GM19455 (cell line): Measurements from ENCODE around the gene ZNF148.
"Not testable (repeated sequence)": the region's sequence is repeated elsewhere in the genome, so short reads cannot be mapped to it uniquely, and the experiment has no call there.

Source experiments
- ATAC-seq: cut with Tn5 transposase; IDR thresholded peaks from one replicate; pipeline ENCODE4 v1.9.1; 2021; ENCODE audit not compliant: unreplicated experiment

The ZNF148 gene

GRCh38 chr3:125374996-125375941 is at the start of gene ZNF148:
Gene ZNF148 (minus strand): TSS chr3:125375325. CDS start chr3:125313640, 61,685 bp downstream.
- peak; percentile 81 for ATAC-seq

GRCh38 chr3:125418306-125418705 is 43.2 kb upstream of the ZNF148 start:
- no peak for ATAC-seq

- ATAC-seq: no peak
These were observed 41.1 kb upstream of the ZNF148 start for GRCh38 chr3:125416235-125416634.

GRCh38 chr3:125414669-125415068 is 39.5 kb upstream of the ZNF148 start:
- ATAC-seq: no peak

- ATAC-seq: no peak
These were observed 35.8 kb upstream of the ZNF148 start for GRCh38 chr3:125410922-125411321.

GRCh38 chr3:125406070-125406469 is 30.9 kb upstream of the ZNF148 start:
- no peak for ATAC-seq

- ATAC-seq: not testable (repeated sequence)
These were observed 30.4 kb upstream of the ZNF148 start for GRCh38 chr3:125405515-125405914.

- no peak for ATAC-seq
These were observed 28.7 kb upstream of the ZNF148 start for GRCh38 chr3:125403789-125404188.

GRCh38 chr3:125402639-125403038 is 27.5 kb upstream of the ZNF148 start:
- no peak for ATAC-seq

- no peak for ATAC-seq
These were observed 26.3 kb upstream of the ZNF148 start for GRCh38 chr3:125401402-125401801.

- ATAC-seq: no peak
These were observed 23.8 kb upstream of the ZNF148 start for GRCh38 chr3:125398952-125399351.

GRCh38 chr3:125395091-125395490 is 20.0 kb upstream of the ZNF148 start:
- no peak for ATAC-seq

- no peak for ATAC-seq
These were observed 19.3 kb upstream of the ZNF148 start for GRCh38 chr3:125394406-125394805.

GRCh38 chr3:125389282-125389681 is 14.2 kb upstream of the ZNF148 start:
- no peak for ATAC-seq

GRCh38 chr3:125388369-125388768 is 13.2 kb upstream of the ZNF148 start:
- ATAC-seq: not testable (repeated sequence)

- ATAC-seq: no peak
These were observed 11.7 kb upstream of the ZNF148 start for GRCh38 chr3:125386811-125387210.

- no peak for ATAC-seq
These were observed 8.6 kb upstream of the ZNF148 start for GRCh38 chr3:125383744-125384143.

GRCh38 chr3:125382298-125382697 is 7.2 kb upstream of the ZNF148 start:
- no peak for ATAC-seq

GRCh38 chr3:125381743-125382142 is 6.6 kb upstream of the ZNF148 start:
- no peak for ATAC-seq

- ATAC-seq: no peak
These were observed 6.2 kb upstream of the ZNF148 start for GRCh38 chr3:125381314-125381713.

GRCh38 chr3:125379483-125379882 is 4.4 kb upstream of the ZNF148 start:
- no peak for ATAC-seq

GRCh38 chr3:125378762-125379161 is 3.6 kb upstream of the ZNF148 start:
- ATAC-seq: no peak
